Measurements from ENCODE around the gene PCDHGC3.

GRCh38 chr5:141506381-141507155, 30.8 kb downstream of the PCDHGC3 start:
- no peak for TF ChIP-seq POLR2A (IDR thresholded peaks at IDR 0.05; ENCODE audit: extremely low read depth, insufficient read length)
- no peak for TF ChIP-seq CTCF (IDR thresholded peaks at IDR 0.05; ENCODE audit: low read depth, low read length)

Data from NB4 (cell line).